ENCODE results near the gene RAB36.

- TF ChIP-seq CTCF (optimal IDR thresholded peaks at IDR 0.05 in 1 of 3, IDR thresholded peaks at IDR 0.05 in 1 of 3, conservative IDR thresholded peaks at IDR 0.05 in 1 of 3; ENCODE audit: extremely low read depth in 1 of 3, insufficient read depth in 2 of 3, low read length in 3 of 3) (no peak), EZH2 (IDR thresholded peaks at IDR 0.05; ENCODE audit: low read length) (no peak)
Measured at GRCh38 chr22:23110190-23110921, 34.9 kb upstream of the RAB36 start.

Measured in keratinocyte (primary cell).